NAMALWA (cell line): ENCODE measurements around the gene ZDHHC19.
"Not testable (repeated sequence)": the region's sequence is repeated elsewhere in the genome, so short reads cannot be mapped to it uniquely, and the experiment has no call there.

Experiments used
- DNase-seq: peaks from one replicate; pipeline ENCODE4 v3.0.0-alpha.2; 2015; ENCODE audit warnings: low spot score

The ZDHHC19 gene

GRCh38 chr3:196225086-196225485, 13.9 kb upstream of the ZDHHC19 start:
- DNase-seq: no peak

GRCh38 chr3:196222876-196223595, 11.8 kb upstream of the ZDHHC19 start:
- no peak for DNase-seq

GRCh38 chr3:196220991-196221390, 9.8 kb upstream of the ZDHHC19 start:
- no peak for DNase-seq

GRCh38 chr3:196220587-196220986, 9.4 kb upstream of the ZDHHC19 start:
- DNase-seq: no peak

- no peak for DNase-seq
These were observed 8.7 kb upstream of the ZDHHC19 start for GRCh38 chr3:196219970-196220311.

GRCh38 chr3:196219194-196219969, 8.2 kb upstream of the ZDHHC19 start:
- peak; percentile 72 for DNase-seq

GRCh38 chr3:196218155-196218712, 7.0 kb upstream of the ZDHHC19 start:
- no peak for DNase-seq

- no peak for DNase-seq
These were observed 6.3 kb upstream of the ZDHHC19 start for GRCh38 chr3:196217307-196218154.

GRCh38 chr3:196216681-196217211, 5.5 kb upstream of the ZDHHC19 start:
- DNase-seq: no peak

GRCh38 chr3:196216089-196216564, 4.9 kb upstream of the ZDHHC19 start, which contains the start of gene SLC51A:
Gene SLC51A, plus strand, starts transcription at chr3:196216534. Its CDS starts 179 bp downstream, at chr3:196216713.
- no peak for DNase-seq

GRCh38 chr3:196215493-196216020, 4.4 kb upstream of the ZDHHC19 start:
- no peak for DNase-seq

GRCh38 chr3:196214783-196215441, 3.7 kb upstream of the ZDHHC19 start:
- no peak for DNase-seq

- DNase-seq: not testable (repeated sequence)
These were observed 1.1 kb downstream of the ZDHHC19 start for GRCh38 chr3:196209944-196210672.

- no peak for DNase-seq
These were observed 2.1 kb downstream of the ZDHHC19 start for GRCh38 chr3:196208942-196209695.

GRCh38 chr3:196207833-196208607, 3.2 kb downstream of the ZDHHC19 start:
- peak; percentile 81 for DNase-seq

- DNase-seq: no peak
These were observed 3.9 kb downstream of the ZDHHC19 start for GRCh38 chr3:196207159-196207832.

- DNase-seq: not testable (repeated sequence)
These were observed 5.6 kb downstream of the ZDHHC19 start for GRCh38 chr3:196205442-196206205.
